Naive B cell (primary cell): ENCODE measurements around the gene SLC35D3. TPM values are rescaled to one million over a fixed set of nuclear protein-coding genes. Genes with fewer than 3 reads are reported as not detected.
"Not testable (repeated sequence)": the region's sequence is repeated elsewhere in the genome, so short reads cannot be mapped to it uniquely, and the experiment has no call there.

Experiments
- ATAC-seq, 2 donors: fragments of 150-1000 bp; cut with Tn5 transposase; 2 replicates each; pipeline ENCODE4 v1.10.0; 2021; ENCODE audit warnings: low read depth in 2 of 2, mild to moderate bottlenecking in 2 of 2, moderate library complexity in 2 of 2
- DNase-seq: peaks from one replicate; pipeline ENCODE4 v3.0.0; 2022
- H3K27ac Mint-ChIP-seq, 6 donors: one replicate each; pipeline ENCODE4 v1.8.0; 2020 to 2022; ENCODE audit warnings: mild to moderate bottlenecking in 6 of 6, mixed read lengths in 6 of 6, moderate library complexity in 5 of 6, inconsistent platforms in 2 of 6
- H3K27me3 Mint-ChIP-seq, 3 donors: one replicate each; pipeline ENCODE4 v1.8.0; 2021 to 2022; ENCODE audit warnings: mixed read lengths in 3 of 3, mild to moderate bottlenecking in 1 of 3
- H3K36me3 Mint-ChIP-seq, 2 donors: one replicate each; pipeline ENCODE4 v1.8.0; 2020 to 2022; ENCODE audit warnings: mixed read lengths in 2 of 2, inconsistent platforms in 1 of 2, mild to moderate bottlenecking in 1 of 2
- H3K4me1 Mint-ChIP-seq, 3 donors: one replicate each; pipeline ENCODE4 v1.8.0; 2020 to 2022; ENCODE audit warnings: mixed read lengths in 3 of 3, inconsistent platforms in 1 of 3, mild to moderate bottlenecking in 1 of 3, moderate library complexity in 1 of 3
- H3K4me3 Mint-ChIP-seq, 8 donors: one replicate each; pipeline ENCODE4 v1.8.0; 2020 to 2022; ENCODE audit warnings: mild to moderate bottlenecking in 8 of 8, mixed read lengths in 8 of 8, moderate library complexity in 8 of 8, inconsistent platforms in 2 of 8
- H3K9me3 Mint-ChIP-seq, 7 donors: one replicate each; pipeline ENCODE4 v1.8.0; 2020 to 2022; ENCODE audit warnings: mixed read lengths in 7 of 7, mild to moderate bottlenecking in 5 of 7, inconsistent platforms in 2 of 7, moderate library complexity in 1 of 7
- polyA plus RNA-seq, 6 donors: library from polyadenylated mRNA; unstranded; fragments of 300-500 nt; fragmentation: Illumina TruSeq; gene quantifications; one replicate each; pipeline ENCODE4 v1.2.3, GENCODE V29; 2021; ENCODE audit warnings: low read depth in 6 of 6

The SLC35D3 gene
- polyA plus RNA-seq, 6 donors from 2014 or later = 0.12 TPM; not detected in 5

DNA sequence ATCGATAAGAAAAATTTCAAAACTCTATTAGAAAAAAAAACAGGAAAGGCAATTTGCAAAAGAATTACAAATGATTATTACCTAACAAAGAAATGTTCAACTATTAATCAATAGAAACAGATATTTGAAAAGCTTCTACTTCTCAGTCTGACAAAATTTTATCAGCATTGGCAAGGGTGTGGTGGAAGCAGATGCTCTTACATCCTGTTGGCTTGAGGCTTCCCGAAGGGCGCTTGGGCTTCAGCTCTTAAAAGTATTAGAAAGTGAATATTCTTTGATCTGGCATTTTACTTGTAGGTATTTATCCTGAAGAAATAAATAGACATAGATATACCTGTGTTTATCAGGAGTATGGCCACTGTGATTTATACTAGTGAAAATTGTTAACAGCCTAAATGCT, 38.7 kb downstream of the SLC35D3 start:
- Mint-ChIP-seq H3K27ac (peak overlapping the region in 1 of 6 donors; percentile 18), H3K27me3 (no peaks in the 10 kb centered on the region), H3K4me1 (peaks cover 8 to 10% (median 8%) of the 10 kb centered on the region in 3 donors), H3K36me3 (no peaks in the 10 kb centered on the region), H3K4me3 (no peak overlapping the region), H3K9me3 (no peaks in the 10 kb centered on the region)
- DNase-seq (no peak), ATAC-seq (no peak)

DNA sequence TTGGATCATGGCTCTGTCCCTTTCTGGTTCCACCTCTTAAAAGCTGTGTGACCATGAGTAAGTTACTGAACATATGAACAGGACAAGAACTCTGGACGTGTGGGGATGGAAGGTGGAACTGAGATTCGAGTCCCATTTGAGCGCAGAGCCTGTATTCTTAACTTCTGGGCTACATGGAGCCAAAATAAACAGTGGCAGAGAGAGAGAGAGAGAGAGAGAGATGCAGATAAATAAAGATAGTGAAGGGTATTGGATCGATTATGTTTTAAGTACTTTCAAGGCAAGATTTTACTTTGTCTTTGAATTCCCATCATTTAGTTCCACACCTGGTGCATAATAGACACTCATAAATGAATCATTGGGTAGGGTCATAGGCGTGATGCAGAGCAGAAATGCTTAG, 39.7 kb downstream of the SLC35D3 start:
- ATAC-seq = no peak
- H3K9me3 Mint-ChIP-seq = no peaks in the 10 kb centered on the region
- H3K27me3 Mint-ChIP-seq = peaks cover 0 to 7% (median 0%) of the 10 kb centered on the region in 3 donors
- no peak overlapping the region for H3K27ac Mint-ChIP-seq
- H3K4me1 Mint-ChIP-seq = peaks cover 5% of the 10 kb centered on the region in 3 donors
- H3K4me3 Mint-ChIP-seq = no peak overlapping the region
- DNase-seq = no peak
- no peaks in the 10 kb centered on the region for H3K36me3 Mint-ChIP-seq

GRCh38 chr6:136962661-136963060, 40.6 kb downstream of the SLC35D3 start:
- Mint-ChIP-seq H3K27me3 (peaks cover 4 to 16% (median 6%) of the 10 kb centered on the region in 3 donors), H3K4me3 (peak overlapping the region in 1 of 8 donors; percentile 3), H3K9me3 (no peaks in the 10 kb centered on the region), H3K4me1 (peaks cover 1 to 3% (median 1%) of the 10 kb centered on the region in 3 donors), H3K36me3 (no peaks in the 10 kb centered on the region), H3K27ac (no peak overlapping the region)
- ATAC-seq (no peak), DNase-seq (no peak)

GRCh38 chr6:136963259-136963658, 41.2 kb downstream of the SLC35D3 start:
- ATAC-seq (no peak), DNase-seq (no peak)
- Mint-ChIP-seq H3K27me3 (peaks cover 7 to 20% (median 9%) of the 10 kb centered on the region in 3 donors), H3K27ac (no peak overlapping the region), H3K9me3 (no peaks in the 10 kb centered on the region), H3K4me3 (no peak overlapping the region), H3K4me1 (peaks cover 4 to 9% (median 7%) of the 10 kb centered on the region in 3 donors), H3K36me3 (no peaks in the 10 kb centered on the region)

- peaks cover 8 to 29% (median 9%) of the 10 kb centered on the region in 3 donors for H3K27me3 Mint-ChIP-seq
- no peak overlapping the region for H3K4me3 Mint-ChIP-seq
- no peak for DNase-seq
- H3K36me3 Mint-ChIP-seq = no peaks in the 10 kb centered on the region
- no peaks in the 10 kb centered on the region for H3K9me3 Mint-ChIP-seq
- no peak for ATAC-seq
- H3K27ac Mint-ChIP-seq = no peak overlapping the region
- peaks cover 8 to 11% (median 8%) of the 10 kb centered on the region in 3 donors for H3K4me1 Mint-ChIP-seq
Measured at GRCh38 chr6:136964398-136964797, 42.3 kb downstream of the SLC35D3 start.

DNA sequence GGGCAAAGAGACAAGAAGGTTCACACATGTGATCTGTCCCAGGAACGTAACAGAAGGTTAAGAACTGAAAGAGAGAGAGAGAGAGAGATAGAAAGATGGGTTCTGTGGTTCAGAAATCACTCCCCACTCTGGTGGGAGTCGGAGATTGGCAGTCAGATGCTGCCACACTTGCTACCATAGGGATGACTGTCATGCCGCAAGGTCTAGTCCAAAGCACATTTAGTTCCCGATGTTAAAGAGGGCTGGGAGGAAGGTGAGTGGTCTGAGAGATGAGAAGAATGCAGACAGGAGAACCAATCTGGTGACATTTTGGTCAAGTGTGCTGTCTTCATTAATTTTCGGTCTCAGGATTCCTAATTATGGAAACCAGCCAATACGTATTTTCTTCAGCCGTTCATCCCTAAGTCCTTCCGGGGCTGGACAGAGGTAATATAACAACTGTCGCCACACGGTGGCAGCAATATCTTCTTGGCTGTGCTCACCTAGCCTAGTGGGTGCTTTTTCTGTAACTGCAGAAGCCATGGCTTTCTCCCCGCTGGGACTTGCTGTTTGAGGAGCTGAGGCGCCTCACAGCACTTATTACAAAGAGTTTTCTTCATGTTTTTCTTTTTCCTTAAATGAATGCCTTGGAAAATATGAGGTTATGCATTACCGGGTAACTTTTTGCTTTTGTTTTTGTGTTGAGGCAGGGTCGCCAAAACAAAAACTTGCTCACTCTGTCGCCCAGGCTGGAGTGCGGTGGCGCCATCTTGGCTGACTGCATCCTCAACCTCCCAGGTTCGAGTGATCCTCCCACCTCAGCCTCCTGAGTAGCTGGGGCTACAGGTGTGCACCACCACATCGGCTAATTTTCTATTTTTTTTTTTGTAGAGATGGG, 46.0 kb downstream of the SLC35D3 start:
- Mint-ChIP-seq H3K27ac (peak overlapping the region in 1 of 6 donors; percentile 21), H3K9me3 (no peaks in the 10 kb centered on the region), H3K4me3 (no peak overlapping the region), H3K4me1 (peaks cover 8 to 11% (median 8%) of the 10 kb centered on the region in 3 donors), H3K36me3 (no peaks in the 10 kb centered on the region), H3K27me3 (peaks cover 8 to 35% (median 9%) of the 10 kb centered on the region in 3 donors)
- ATAC-seq = peak; percentile 92 to 99
- peak; percentile 42 for DNase-seq

- Mint-ChIP-seq H3K36me3 (no peaks in the 10 kb centered on the region), H3K27ac (peak overlapping the region in 2 of 6 donors; percentile 4 to 9)
- ATAC-seq = no peak
Measured at GRCh38 chr6:136968837-136969236, 46.7 kb downstream of the SLC35D3 start.

GRCh38 chr6:136969433-136969832, 47.3 kb downstream of the SLC35D3 start:
- Mint-ChIP-seq H3K36me3 (no peaks in the 10 kb centered on the region), H3K4me3 (no peak overlapping the region), H3K4me1 (peaks cover 8 to 11% (median 10%) of the 10 kb centered on the region in 3 donors), H3K9me3 (no peaks in the 10 kb centered on the region), H3K27ac (no peak overlapping the region), H3K27me3 (peaks cover 8 to 35% (median 9%) of the 10 kb centered on the region in 3 donors)
- ATAC-seq (no peak), DNase-seq (no peak)

More at GRCh38 chr6:136968837-136969236, 46.7 kb downstream of the SLC35D3 start:
- Mint-ChIP-seq H3K9me3 (no peaks in the 10 kb centered on the region), H3K27me3 (peaks cover 8 to 35% (median 9%) of the 10 kb centered on the region in 3 donors), H3K4me3 (no peak overlapping the region), H3K4me1 (peaks cover 8 to 11% (median 8%) of the 10 kb centered on the region in 3 donors)
- DNase-seq = no peak

GRCh38 chr6:136969930-136970329, 47.8 kb downstream of the SLC35D3 start:
- Mint-ChIP-seq H3K36me3 (no peaks in the 10 kb centered on the region), H3K27me3 (peaks cover 8 to 35% (median 9%) of the 10 kb centered on the region in 3 donors), H3K4me3 (no peak overlapping the region), H3K4me1 (peaks cover 8 to 14% (median 11%) of the 10 kb centered on the region in 3 donors), H3K27ac (no peak overlapping the region), H3K9me3 (no peaks in the 10 kb centered on the region)
- no peak for DNase-seq
- no peak for ATAC-seq

- Mint-ChIP-seq H3K36me3 (no peaks in the 10 kb centered on the region), H3K4me1 (peaks cover 12 to 29% (median 28%) of the 10 kb centered on the region in 3 donors), H3K4me3 (no peak overlapping the region), H3K9me3 (no peaks in the 10 kb centered on the region), H3K27ac (no peak overlapping the region), H3K27me3 (peaks cover 8 to 30% (median 9%) of the 10 kb centered on the region in 3 donors)
- ATAC-seq (no peak), DNase-seq (no peak)
Measured at GRCh38 chr6:136971609-136972008, 49.5 kb downstream of the SLC35D3 start.

- DNase-seq, H3K9me3 Mint-ChIP-seq, H3K36me3 Mint-ChIP-seq, ATAC-seq: not testable (repeated sequence)
- Mint-ChIP-seq H3K27me3 (peaks cover 0 to 12% (median 0%) of the 10 kb centered on the region in 3 donors), H3K4me1 (peaks cover 10 to 21% (median 17%) of the 10 kb centered on the region in 3 donors), H3K4me3 (peak overlapping the region in 1 of 8 donors; percentile 33), H3K27ac (peak overlapping the region in 1 of 6 donors; percentile 60)
Measured at GRCh38 chr6:136973781-136974180, 51.7 kb downstream of the SLC35D3 start.
